ENCODE measurements around the gene ADORA1.

The ADORA1 gene

GRCh38 chr1:203127666-203128430 is at the start of gene ADORA1:
TSS of gene ADORA1 (plus strand) at chr1:203127726. CDS start at chr1:203128842, 1,116 bp downstream.
- DNase-seq = peak; percentile 59

- DNase-seq = no peak
Observed at GRCh38 chr1:203077956-203078355, 49.6 kb upstream of the ADORA1 start.

- DNase-seq = no peak
Observed at GRCh38 chr1:203078478-203078877, 49.0 kb upstream of the ADORA1 start.

GRCh38 chr1:203080456-203080855 is 47.1 kb upstream of the ADORA1 start:
- no peak for DNase-seq

GRCh38 chr1:203081465-203082230 is 45.9 kb upstream of the ADORA1 start:
- no peak for DNase-seq

- no peak for DNase-seq
Observed at GRCh38 chr1:203082231-203082505, 45.4 kb upstream of the ADORA1 start.

GRCh38 chr1:203082571-203083462 is 44.7 kb upstream of the ADORA1 start:
- no peak for DNase-seq

- DNase-seq = no peak
Observed at GRCh38 chr1:203083463-203083921, 44.0 kb upstream of the ADORA1 start.

- no peak for DNase-seq
Observed at GRCh38 chr1:203084588-203085527, 42.7 kb upstream of the ADORA1 start.

- DNase-seq = no peak
Observed at GRCh38 chr1:203085528-203086406, 41.8 kb upstream of the ADORA1 start, which contains the start of gene MYOG. TSS of gene MYOG (minus strand) at chr1:203086012. CDS start at chr1:203085961, 51 bp downstream.

- DNase-seq = no peak
Observed at GRCh38 chr1:203086992-203087763, 40.3 kb upstream of the ADORA1 start.

- no peak for DNase-seq
Observed at GRCh38 chr1:203088441-203088840, 39.1 kb upstream of the ADORA1 start.

GRCh38 chr1:203089001-203089650 is 38.4 kb upstream of the ADORA1 start:
- DNase-seq = no peak

- DNase-seq = no peak
Observed at GRCh38 chr1:203089651-203090045, 37.9 kb upstream of the ADORA1 start.

GRCh38 chr1:203090421-203091198 is 36.9 kb upstream of the ADORA1 start:
- DNase-seq = no peak

GRCh38 chr1:203091199-203091477 is 36.4 kb upstream of the ADORA1 start:
- DNase-seq = no peak

GRCh38 chr1:203091761-203092330 is 35.7 kb upstream of the ADORA1 start:
- DNase-seq = no peak

GRCh38 chr1:203093754-203094410 is 33.6 kb upstream of the ADORA1 start:
- DNase-seq = no peak
